MV-4-11 (cell line): ENCODE data around the gene ALG8.
A peak's percentile ranks its signal among the peaks of the same experiment; 100 is the strongest.
"Not testable (repeated sequence)": the region's sequence is repeated elsewhere in the genome, so short reads cannot be mapped to it uniquely, and the experiment has no call there.

Source experiments
- DNase-seq: peaks from one replicate; lab custom pipeline; 2025; lab: John Stamatoyannopoulos, UW

ALG8 gene

GRCh38 chr11:78100676-78101472 is 38.6 kb downstream of the ALG8 start:
- DNase-seq = no peak

- no peak for DNase-seq
These were observed 39.2 kb downstream of the ALG8 start for GRCh38 chr11:78100261-78100660.

GRCh38 chr11:78099666-78100065 is 39.8 kb downstream of the ALG8 start:
- no peak for DNase-seq

- no peak for DNase-seq
These were observed 41.6 kb downstream of the ALG8 start for GRCh38 chr11:78097666-78098385.

- no peak for DNase-seq
These were observed 45.2 kb downstream of the ALG8 start for GRCh38 chr11:78094250-78094649.

GRCh38 chr11:78086521-78087074 is 52.8 kb downstream of the ALG8 start:
- not testable (repeated sequence) for DNase-seq

GRCh38 chr11:78085972-78086371 is 53.5 kb downstream of the ALG8 start:
- DNase-seq = no peak

GRCh38 chr11:78084506-78084905 is 54.9 kb downstream of the ALG8 start:
- DNase-seq = not testable (repeated sequence)

- no peak for DNase-seq
These were observed 56.4 kb downstream of the ALG8 start for GRCh38 chr11:78083021-78083420.

- DNase-seq = no peak
These were observed 57.3 kb downstream of the ALG8 start for GRCh38 chr11:78082146-78082545.

GRCh38 chr11:78081583-78081982 is 57.8 kb downstream of the ALG8 start:
- DNase-seq = no peak

GRCh38 chr11:78080818-78081495 is 58.5 kb downstream of the ALG8 start:
- peak; percentile 95 for DNase-seq

GRCh38 chr11:78080084-78080817 is 59.2 kb downstream of the ALG8 start:
- no peak for DNase-seq

- peak; percentile 78 for DNase-seq
These were observed 60.0 kb downstream of the ALG8 start, which contains the start of gene NDUFC2 for GRCh38 chr11:78079232-78080083. NDUFC2 (minus strand) TSS chr11:78079862; CDS start chr11:78079744, 118 bp downstream.

GRCh38 chr11:78078218-78079167 is 60.9 kb downstream of the ALG8 start:
- DNase-seq = peak; percentile 29

- not testable (repeated sequence) for DNase-seq
These were observed 61.8 kb downstream of the ALG8 start for GRCh38 chr11:78077592-78077991.

- no peak for DNase-seq
These were observed 62.6 kb downstream of the ALG8 start for GRCh38 chr11:78076733-78077403.

GRCh38 chr11:78074756-78075155 is 64.7 kb downstream of the ALG8 start:
- no peak for DNase-seq

- peak; percentile 43 for DNase-seq
These were observed 67.0 kb downstream of the ALG8 start for GRCh38 chr11:78072455-78072854.
